ENCODE measurements around the gene VPS4A. TPM values are rescaled to one million over a fixed set of nuclear protein-coding genes. Genes with fewer than 3 reads are reported as not detected.

Gene VPS4A
- total RNA-seq, 1 donor from 2014 or later: 21.9 TPM

GRCh38 chr16:69334696-69335095, 23.5 kb downstream of the VPS4A start:
- peaks cover 30% of the 10 kb centered on the region for H3K36me3 Mint-ChIP-seq
- H3K9me3 Mint-ChIP-seq: no peaks in the 10 kb centered on the region
- Histone ChIP-seq H2AFZ (replicated peaks) (no peak overlapping the region), H3F3A (ENCODE audit: low read depth) (peaks cover 27% of the 10 kb centered on the region), H3K4me3 (no peak overlapping the region), H3K36me3 (no peaks in the 10 kb centered on the region), H3K9ac (no peak overlapping the region), H3K9me3 (ENCODE audit: low read depth) (no peaks in the 10 kb centered on the region), H3K79me2 (ENCODE audit: low read depth) (peaks cover 64% of the 10 kb centered on the region), H3K4me1 (peaks cover 14% of the 10 kb centered on the region), H4K20me1 (ENCODE audit: low read depth) (peaks cover 6% of the 10 kb centered on the region), H3K27ac (no peak overlapping the region), H3K27me3 (no peaks in the 10 kb centered on the region), H3K4me2 (no peak overlapping the region)
- TF ChIP-seq EZH2 (IDR thresholded peaks at IDR 0.05) (no peak), CTCF (IDR thresholded peaks at IDR 0.05) (no peak), EZH2phosphoT487 (IDR thresholded peaks at IDR 0.05) (no peak)
- no peak for DNase-seq (ENCODE audit: low spot score)
- no peak overlapping the region for H3K4me3 Mint-ChIP-seq
- peaks cover 2% of the 10 kb centered on the region for H3K27me3 Mint-ChIP-seq (ENCODE audit: insufficient read depth, low read depth)
- H3K27ac Mint-ChIP-seq: no peak overlapping the region
- H3K4me1 Mint-ChIP-seq: peaks cover 22% of the 10 kb centered on the region

GRCh38 chr16:69338557-69339288, 27.6 kb downstream of the VPS4A start:
- Histone ChIP-seq H3K9me3 (ENCODE audit: low read depth) (no peaks in the 10 kb centered on the region), H3K79me2 (ENCODE audit: low read depth) (peaks cover 69% of the 10 kb centered on the region), H3K27ac (peak overlapping the region; percentile 70), H3K27me3 (no peaks in the 10 kb centered on the region), H3K36me3 (peaks cover 10% of the 10 kb centered on the region), H3K4me3 (peak overlapping the region; percentile 92), H3K9ac (peak overlapping the region; percentile 88), H4K20me1 (ENCODE audit: low read depth) (no peaks in the 10 kb centered on the region), H3K4me2 (peak overlapping the region; percentile 91), H3K4me1 (peaks cover 14% of the 10 kb centered on the region), H2AFZ (replicated peaks) (peak overlapping the region; percentile 59), H3F3A (ENCODE audit: low read depth) (peaks cover 14% of the 10 kb centered on the region)
- DNase-seq (ENCODE audit: low spot score): no peak
- Mint-ChIP-seq H3K4me1 (peaks cover 29% of the 10 kb centered on the region), H3K27me3 (ENCODE audit: insufficient read depth, low read depth) (peaks cover 2% of the 10 kb centered on the region), H3K4me3 (peak overlapping the region; percentile 99), H3K36me3 (peaks cover 23% of the 10 kb centered on the region), H3K9me3 (no peaks in the 10 kb centered on the region), H3K27ac (no peak overlapping the region)
- no peak for TF ChIP-seq EZH2phosphoT487 (IDR thresholded peaks at IDR 0.05)
- TF ChIP-seq EZH2 (IDR thresholded peaks at IDR 0.05): no peak
- TF ChIP-seq CTCF (IDR thresholded peaks at IDR 0.05): no peak

GRCh38 chr16:69339289-69340094, 28.3 kb downstream of the VPS4A start, which contains the start of the genes COG8 and NIP7:
COG8 (minus strand) TSS chr16:69339564; CDS start chr16:69339552, 12 bp downstream.
NIP7 (plus strand) TSS chr16:69339772; CDS start chr16:69339830, 58 bp downstream.
- peak; percentile 98 for DNase-seq (ENCODE audit: low spot score)
- H3K9me3 Mint-ChIP-seq: no peaks in the 10 kb centered on the region
- Histone ChIP-seq H3K4me2 (peak within 1 kb of the TSS; percentile 91), H2AFZ (replicated peaks) (peak within 1 kb of the TSS; percentile 59), H3K9ac (peak within 1 kb of the TSS; percentile 88), H3K27ac (peak within 1 kb of the TSS; percentile 70), H3K4me1 (peaks cover 14% of the 10 kb centered on the region), H3K36me3 (peaks cover 10% of the 10 kb centered on the region), H4K20me1 (ENCODE audit: low read depth) (no peaks in the 10 kb centered on the region), H3F3A (ENCODE audit: low read depth) (peaks cover 14% of the 10 kb centered on the region), H3K27me3 (no peaks in the 10 kb centered on the region), H3K9me3 (ENCODE audit: low read depth) (no peaks in the 10 kb centered on the region), H3K79me2 (ENCODE audit: low read depth) (peaks cover 63% of the 10 kb centered on the region), H3K4me3 (peak within 1 kb of the TSS; percentile 92)
- H3K27ac Mint-ChIP-seq: peak within 1 kb of the TSS; percentile 88
- peaks cover 19% of the 10 kb centered on the region for H3K36me3 Mint-ChIP-seq
- H3K4me3 Mint-ChIP-seq: peak within 1 kb of the TSS; percentile 99
- TF ChIP-seq CTCF (IDR thresholded peaks at IDR 0.05) (peak; percentile 83), EZH2 (IDR thresholded peaks at IDR 0.05) (no peak), EZH2phosphoT487 (IDR thresholded peaks at IDR 0.05) (peak; percentile 34)
- peaks cover 29% of the 10 kb centered on the region for H3K4me1 Mint-ChIP-seq
- peaks cover 2% of the 10 kb centered on the region for H3K27me3 Mint-ChIP-seq (ENCODE audit: insufficient read depth, low read depth)
